Fibroblast of villous mesenchyme (primary cell): ENCODE measurements around the gene RAD9A. TPM values are rescaled to one million over a fixed set of nuclear protein-coding genes. Genes with fewer than 3 reads are reported as not detected.

Experiments
- DNase-seq: peaks from one replicate; pipeline ENCODE4 v3.0.0-alpha.2; 2010; ENCODE audit warnings: low read depth
- H3K4me3 ChIP-seq: 2 replicates; pipeline ENCODE4 v1.5.1; 2011; ENCODE audit warnings: low read depth, mild to moderate bottlenecking, low read length
- CTCF ChIP-seq: IDR thresholded peaks from 2 replicates; pipeline ENCODE4 v1.5.1; 2012; ENCODE audit warnings: low read depth, mild to moderate bottlenecking, low read length; ENCODE audit not compliant: insufficient read depth
- total RNA-seq: library from RNA; depleted of rRNA; stranded (reverse); fragments of >200 nt; gene quantifications from 2 replicates; pipeline ENCODE4 v1.2.3, GENCODE V29; 2012

The RAD9A gene
- total RNA-seq: 4.3 and 6.4 TPM in 2 replicates

GRCh38 chr11:67391304-67392182 is at the start of gene RAD9A:
Gene RAD9A, plus strand, starts transcription at chr11:67391986. Its CDS starts 59 bp downstream, at chr11:67392045.
- TF ChIP-seq CTCF: no peak
- DNase-seq: peak; percentile 94
- peak within 1 kb of the TSS; percentile 88 for H3K4me3 ChIP-seq

GRCh38 chr11:67344264-67344663 is 47.5 kb upstream of the RAD9A start:
- DNase-seq: no peak
- TF ChIP-seq CTCF: no peak
- H3K4me3 ChIP-seq: no peak overlapping the region

- no peak for DNase-seq
- no peak for TF ChIP-seq CTCF
- no peak overlapping the region for H3K4me3 ChIP-seq
These were observed 46.4 kb upstream of the RAD9A start for GRCh38 chr11:67345247-67345919.

DNA sequence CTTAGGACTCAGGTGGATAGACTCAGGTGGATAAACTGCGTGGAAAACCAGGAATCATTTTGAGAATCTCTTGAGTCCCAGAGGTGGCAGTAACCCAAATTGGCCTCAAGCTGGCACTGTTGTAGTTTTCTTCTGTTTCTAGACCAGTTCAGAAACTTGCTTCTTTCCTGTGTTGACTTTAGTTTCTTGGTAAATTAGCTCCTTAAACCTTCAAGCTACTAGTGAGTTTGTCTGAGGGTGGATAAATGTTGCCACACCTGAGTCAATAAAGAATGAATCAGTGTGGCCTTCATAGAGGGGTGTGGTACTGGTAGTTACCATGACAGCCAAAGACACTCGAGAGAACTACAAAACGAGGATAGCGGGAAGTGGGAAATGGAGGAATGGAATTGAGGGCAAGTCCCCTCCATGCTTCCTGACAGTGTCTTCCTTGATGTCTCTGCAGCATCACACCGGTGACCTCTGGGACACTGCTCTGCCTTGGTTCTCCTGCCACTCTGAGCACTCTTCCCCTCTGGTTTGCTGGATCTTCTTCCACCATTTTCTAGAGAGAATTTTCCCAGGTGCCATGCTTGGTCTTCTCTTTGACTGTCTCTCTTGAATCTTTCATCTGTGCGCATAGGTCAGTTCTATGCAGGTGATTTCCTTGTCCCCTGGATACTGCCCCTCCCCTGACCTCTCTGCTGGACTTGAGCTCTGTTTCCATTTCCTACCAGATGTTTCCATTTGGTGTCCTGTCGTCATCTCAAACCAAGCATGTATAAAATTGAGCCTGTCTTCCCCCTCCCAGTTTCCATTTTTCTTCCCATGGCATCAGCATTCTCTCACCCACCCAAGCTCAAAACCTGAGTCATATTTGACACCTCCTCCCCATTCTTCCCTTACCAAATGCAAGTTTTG is 45.6 kb upstream of the RAD9A start:
- peak; percentile 90 for TF ChIP-seq CTCF
- no peak overlapping the region for H3K4me3 ChIP-seq
- DNase-seq: peak; percentile 65

- peak; percentile 97 for DNase-seq
- TF ChIP-seq CTCF: no peak
- no peak overlapping the region for H3K4me3 ChIP-seq
These were observed 43.6 kb upstream of the RAD9A start for GRCh38 chr11:67347964-67348749.

GRCh38 chr11:67349036-67349435 is 42.8 kb upstream of the RAD9A start:
- no peak for TF ChIP-seq CTCF
- no peak overlapping the region for H3K4me3 ChIP-seq
- DNase-seq: no peak
